Lung (tissue), 12 donors: Measurements from ENCODE around the gene CTRB1. TPM values are rescaled to one million over a fixed set of nuclear protein-coding genes. Genes with fewer than 3 reads are reported as not detected.
"Not testable (repeated sequence)": the region's sequence is repeated elsewhere in the genome, so short reads cannot be mapped to it uniquely, and the experiment has no call there.

ENCODE experiments used
- ATAC-seq: fragments of 200-7000 bp; cut with Tn5 transposase; one replicate; pipeline ENCODE4 v1.9.1; 2020; ENCODE audit warnings: moderate number of reproducible peaks; ENCODE audit not compliant: insufficient read depth, low FRiP score
- DNase-seq, 3 donors: peaks; one replicate each; pipeline ENCODE4 v3.0.0-alpha.2; 2013 to 2017
- H3K27ac ChIP-seq, 2 donors: one replicate each; pipeline ENCODE4 v1.5.1; 2013; ENCODE audit warnings: mild to moderate bottlenecking in 2 of 2, moderate library complexity in 2 of 2, control low read depth in 1 of 2, inconsistent platforms in 1 of 2, low read depth in 1 of 2, low read length in 1 of 2
- H3K27me3 ChIP-seq, 3 donors: one replicate each; pipeline ENCODE4 v1.5.1; 2013; ENCODE audit warnings: low read length in 2 of 3; ENCODE audit not compliant: control insufficient read depth in 3 of 3, insufficient read depth in 3 of 3
- H3K36me3 ChIP-seq, 4 donors: one replicate each; pipeline ENCODE4 v1.5.1; 2013; ENCODE audit warnings: low read length in 4 of 4, mild to moderate bottlenecking in 1 of 4, moderate library complexity in 1 of 4; ENCODE audit not compliant: control insufficient read depth in 4 of 4, insufficient read depth in 4 of 4
- H3K4me1 ChIP-seq, 5 donors: one replicate each; pipeline ENCODE4 v1.5.1; 2013; ENCODE audit warnings: low read length in 5 of 5, mild to moderate bottlenecking in 2 of 5, moderate library complexity in 1 of 5; ENCODE audit not compliant: control insufficient read depth in 5 of 5, insufficient read depth in 5 of 5
- H3K4me3 ChIP-seq: one replicate; pipeline ENCODE4 v1.5.1; 2013; ENCODE audit warnings: mild to moderate bottlenecking, control low read depth, moderate library complexity
- H3K9ac ChIP-seq, 2 donors: one replicate each; pipeline ENCODE4 v1.5.1; 2013; ENCODE audit warnings: low read length in 2 of 2, control low read depth in 1 of 2; ENCODE audit not compliant: insufficient read depth in 1 of 2
- H3K9me3 ChIP-seq, 4 donors: one replicate each; pipeline ENCODE4 v1.5.1; 2013; ENCODE audit warnings: low read length in 3 of 4, mild to moderate bottlenecking in 1 of 4, moderate library complexity in 1 of 4; ENCODE audit not compliant: control insufficient read depth in 4 of 4, insufficient read depth in 3 of 4
- WGBS, 2 donors: extraction: QIAGEN DNeasy Blood & Tissue Kit; methylation state at CpG; one replicate each; pipeline ENCODE4 v1.1.7; 2013; 5-methylcytosine and 5-hydroxymethylcytosine counted together
- polyA plus RNA-seq, 2 donors: library from polyadenylated mRNA; stranded (reverse); fragments of 200-250 nt; gene quantifications; one replicate each; pipeline ENCODE4 v1.2.1, GENCODE V29; 2013
- total RNA-seq, 2 donors: library from RNA; depleted of rRNA in 1 of 2; stranded (reverse); fragments of >200 nt in 1 of 2; gene quantifications; one replicate each; pipeline ENCODE4 v1.2.1, GENCODE V29; 2014 to 2021
- TF ChIP-seq, protein P1 (sequence below): IDR thresholded peaks from 2 replicates; pipeline ENCODE4 v1.5.1; 2012; ENCODE audit warnings: mild to moderate bottlenecking; ENCODE audit errors: control extremely low read depth, extremely low read depth
- donor health status: control.
- donor health status: control.
- donor health status: Bipolar disorder and iron deficiency.
- donor health status: healthy.
- donor health status: DM: yes; HTN: yes; CAD: no.

CTRB1 gene
- total and polyA plus RNA-seq, 4 donors: 0.33 to 6.5 (median 0.97) TPM; not detected in 1

GRCh38 chr16:75238853-75239541, 20.2 kb downstream of the CTRB1 start:
- DNase-seq (no peak), ATAC-seq (no peak)
- H3K27ac ChIP-seq: peak overlapping the region; percentile 41 to 56
- H3K36me3 ChIP-seq: peaks cover 2 to 39% (median 16%) of the 10 kb centered on the region in 4 donors
- peaks cover 6 to 34% (median 19%) of the 10 kb centered on the region in 5 donors for H3K4me1 ChIP-seq
- no peaks in the 10 kb centered on the region for H3K9me3 ChIP-seq
- no peaks in the 10 kb centered on the region for H3K27me3 ChIP-seq
- 58 to 72% methylated on average over 16 of the region's 16 CpGs for WGBS, 2 donors
- no peak overlapping the region for H3K9ac ChIP-seq
- no peak overlapping the region for H3K4me3 ChIP-seq
- TF ChIP-seq, protein P1, sequence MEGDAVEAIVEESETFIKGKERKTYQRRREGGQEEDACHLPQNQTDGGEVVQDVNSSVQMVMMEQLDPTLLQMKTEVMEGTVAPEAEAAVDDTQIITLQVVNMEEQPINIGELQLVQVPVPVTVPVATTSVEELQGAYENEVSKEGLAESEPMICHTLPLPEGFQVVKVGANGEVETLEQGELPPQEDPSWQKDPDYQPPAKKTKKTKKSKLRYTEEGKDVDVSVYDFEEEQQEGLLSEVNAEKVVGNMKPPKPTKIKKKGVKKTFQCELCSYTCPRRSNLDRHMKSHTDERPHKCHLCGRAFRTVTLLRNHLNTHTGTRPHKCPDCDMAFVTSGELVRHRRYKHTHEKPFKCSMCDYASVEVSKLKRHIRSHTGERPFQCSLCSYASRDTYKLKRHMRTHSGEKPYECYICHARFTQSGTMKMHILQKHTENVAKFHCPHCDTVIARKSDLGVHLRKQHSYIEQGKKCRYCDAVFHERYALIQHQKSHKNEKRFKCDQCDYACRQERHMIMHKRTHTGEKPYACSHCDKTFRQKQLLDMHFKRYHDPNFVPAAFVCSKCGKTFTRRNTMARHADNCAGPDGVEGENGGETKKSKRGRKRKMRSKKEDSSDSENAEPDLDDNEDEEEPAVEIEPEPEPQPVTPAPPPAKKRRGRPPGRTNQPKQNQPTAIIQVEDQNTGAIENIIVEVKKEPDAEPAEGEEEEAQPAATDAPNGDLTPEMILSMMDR: no peak

DNA sequence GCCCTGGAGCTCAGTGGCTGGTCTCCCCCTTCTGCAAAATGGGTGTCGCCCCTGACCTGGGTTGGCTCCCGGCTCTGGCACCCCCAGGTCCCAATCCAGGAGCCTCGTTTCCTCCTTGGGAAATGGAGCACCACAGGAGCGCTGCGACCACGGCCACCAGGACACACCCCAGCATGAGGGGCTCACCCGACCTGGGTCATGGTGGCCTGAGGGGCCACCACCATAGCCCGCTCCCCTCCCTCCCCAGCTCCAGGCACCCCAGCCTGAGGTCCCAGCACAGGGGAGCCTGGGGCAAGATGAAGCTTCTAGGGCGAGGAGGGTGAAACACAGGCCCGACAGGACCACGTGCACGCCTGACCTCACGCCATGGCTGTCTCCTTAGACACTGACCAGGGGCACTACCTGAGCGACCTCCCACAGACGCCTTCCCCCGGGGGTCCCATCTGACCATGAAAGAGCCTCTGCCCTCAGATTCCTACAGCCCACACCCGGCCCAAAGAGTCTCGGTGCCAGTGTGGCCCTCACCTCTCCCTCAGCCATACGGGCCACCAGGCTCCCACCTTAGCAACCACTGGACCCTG, 20.8 kb downstream of the CTRB1 start:
- peaks cover 10 to 36% (median 25%) of the 10 kb centered on the region in 5 donors for H3K4me1 ChIP-seq
- H3K4me3 ChIP-seq: no peak overlapping the region
- 87 to 92% methylated on average over 19 of the region's 19 CpGs for WGBS, 2 donors
- ATAC-seq: no peak
- peaks cover 2 to 39% (median 12%) of the 10 kb centered on the region in 4 donors for H3K36me3 ChIP-seq
- H3K27ac ChIP-seq: peak overlapping the region; percentile 41 to 56
- TF ChIP-seq, protein P1: no peak
- H3K9ac ChIP-seq: no peak overlapping the region
- DNase-seq: no peak
- no peaks in the 10 kb centered on the region for H3K9me3 ChIP-seq
- no peaks in the 10 kb centered on the region for H3K27me3 ChIP-seq

DNA sequence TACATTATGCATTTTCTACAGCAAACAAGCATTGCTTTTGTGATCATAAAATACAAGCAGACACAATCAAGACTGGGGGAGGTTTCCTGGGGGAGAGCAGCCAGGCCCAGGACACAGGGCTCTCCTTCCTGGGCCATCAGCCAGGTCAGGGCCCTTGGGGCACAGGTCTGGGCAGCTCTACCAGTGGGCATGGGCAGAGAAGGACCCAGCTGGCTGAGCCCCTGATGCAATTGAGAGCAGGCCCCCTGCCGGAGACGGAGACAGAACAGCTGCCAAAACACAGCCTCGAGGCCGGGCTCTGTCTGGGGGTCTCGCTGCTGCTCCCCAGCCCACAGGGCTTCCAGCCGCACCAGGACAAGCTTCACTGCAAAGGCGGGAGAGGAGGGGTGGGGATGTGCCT, 21.8 kb downstream of the CTRB1 start:
- H3K9me3 ChIP-seq, H3K9ac ChIP-seq, H3K27me3 ChIP-seq, DNase-seq, H3K4me3 ChIP-seq, ATAC-seq: not testable (repeated sequence)
- H3K36me3 ChIP-seq: peaks cover 0 to 30% (median 8%) of the 10 kb centered on the region in 4 donors
- H3K27ac ChIP-seq: peak overlapping the region in 1 of 2 donors; percentile 2
- H3K4me1 ChIP-seq: peaks cover 13 to 46% (median 30%) of the 10 kb centered on the region in 5 donors
- WGBS, 2 donors: 78 to 83% methylated on average over 7 of the region's 7 CpGs

- Histone ChIP-seq H3K9ac (no peak overlapping the region), H3K4me1 (peaks cover 17 to 52% (median 36%) of the 10 kb centered on the region in 5 donors), H3K27ac (no peak overlapping the region), H3K9me3 (peaks cover 0 to under 1% (median 0%) of the 10 kb centered on the region in 4 donors), H3K36me3 (peaks cover 0 to 28% (median 7%) of the 10 kb centered on the region in 4 donors), H3K4me3 (no peak overlapping the region), H3K27me3 (no peaks in the 10 kb centered on the region)
- WGBS, 2 donors: 78 to 86% methylated on average over 8 of the region's 8 CpGs
- TF ChIP-seq, protein P1: no peak
- DNase-seq (no peak), ATAC-seq (no peak)
These were observed 22.6 kb downstream of the CTRB1 start for GRCh38 chr16:75241412-75241811.
